Astrocyte of the cerebellum (primary cell): ENCODE results near the gene FNIP2.
"Not testable (repeated sequence)": the region's sequence is repeated elsewhere in the genome, so short reads cannot be mapped to it uniquely, and the experiment has no call there.

Experiments used
- DNase-seq: peaks from one replicate; pipeline ENCODE4 v3.0.0-alpha.2; 2011; ENCODE audit warnings: low read depth
- H3K4me3 ChIP-seq: 2 replicates; pipeline ENCODE4 v1.5.1; 2011; ENCODE audit warnings: mild to moderate bottlenecking, low read depth, low read length, moderate library complexity
- CTCF ChIP-seq: IDR thresholded peaks from 2 replicates; pipeline ENCODE4 v1.5.1; 2012; ENCODE audit warnings: low read length, low read depth, moderate library complexity, mild to moderate bottlenecking; ENCODE audit errors: missing control alignments
- in situ Hi-C: cut with HindIII; loops from 2 replicates; pipeline ENCODE4 v1.10.0; 2017; ENCODE audit warnings: low sequenced_read_pairs

FNIP2 gene

GRCh38 chr4:158807691-158808090, 38.9 kb downstream of the FNIP2 start:
- H3K4me3 ChIP-seq = no peak overlapping the region
- DNase-seq = no peak
- TF ChIP-seq CTCF = no peak
- in situ Hi-C loops = no loop called here

GRCh38 chr4:158808399-158808798, 39.6 kb downstream of the FNIP2 start:
- no peak for DNase-seq
- in situ Hi-C loops = no loop called here
- no peak overlapping the region for H3K4me3 ChIP-seq
- TF ChIP-seq CTCF = no peak

DNA sequence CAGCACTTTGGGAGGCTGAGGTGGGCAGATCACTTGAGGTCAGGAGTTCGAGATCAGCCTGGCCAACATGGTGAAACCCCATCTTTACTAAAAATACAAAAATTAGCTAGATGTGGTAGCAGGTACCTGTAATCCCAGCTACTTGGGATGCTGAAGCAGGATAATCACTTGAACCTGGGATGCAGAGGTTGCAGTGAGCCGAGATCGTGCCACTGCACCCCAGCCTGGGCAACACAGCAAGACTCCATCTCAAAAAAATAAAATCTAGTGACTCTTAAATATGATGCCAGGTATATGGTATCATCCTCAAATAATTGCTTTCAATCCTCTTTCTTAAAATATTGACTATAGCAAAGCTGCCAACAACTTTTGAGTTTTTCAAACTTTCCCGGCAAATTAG, 40.4 kb downstream of the FNIP2 start:
- DNase-seq, H3K4me3 ChIP-seq, in situ Hi-C loops: not testable (repeated sequence)

- in situ Hi-C loops = no loop called here
- H3K4me3 ChIP-seq = no peak overlapping the region
- no peak for TF ChIP-seq CTCF
- DNase-seq = peak; percentile 91
Measured at GRCh38 chr4:158809611-158810486, 41.0 kb downstream of the FNIP2 start.

GRCh38 chr4:158810487-158811215, 41.8 kb downstream of the FNIP2 start:
- no peak for TF ChIP-seq CTCF
- in situ Hi-C loops = no loop called here
- no peak overlapping the region for H3K4me3 ChIP-seq
- peak; percentile 97 for DNase-seq

GRCh38 chr4:158811216-158811540, 42.4 kb downstream of the FNIP2 start:
- no peak for TF ChIP-seq CTCF
- DNase-seq = no peak
- H3K4me3 ChIP-seq = no peak overlapping the region
- in situ Hi-C loops = no loop called here

DNA sequence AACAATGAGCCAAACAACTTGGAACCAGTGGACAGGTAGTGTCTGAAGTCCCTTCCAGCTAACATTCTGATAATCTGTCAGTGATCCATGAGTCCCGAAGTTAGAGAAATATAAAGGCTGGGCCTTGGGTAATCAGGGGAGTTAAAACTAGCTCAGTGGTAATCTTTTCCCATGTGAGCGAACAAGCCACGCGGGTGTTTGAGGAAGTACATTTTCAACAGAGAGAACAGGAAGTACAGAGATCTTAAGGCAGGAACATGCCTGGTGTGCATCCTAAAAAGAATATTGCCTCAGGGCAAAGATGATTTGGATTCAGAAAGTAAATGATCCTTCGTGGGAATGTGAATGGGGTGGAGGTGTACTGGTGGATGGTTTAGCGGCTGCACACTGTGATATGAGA, 42.9 kb downstream of the FNIP2 start:
- DNase-seq = no peak
- in situ Hi-C loops = no loop called here
- TF ChIP-seq CTCF = no peak
- no peak overlapping the region for H3K4me3 ChIP-seq
